Stimulated activated naive CD8-positive, alpha-beta T cell treated with anti-CD3 and anti-CD28 coated beads, Interleukin-15, Interleukin-2, amounts not matched to agents 100 ng/mL and 50 ng/mL, for 24 hours (primary cell): ENCODE results near the gene LAMA4.
A peak's percentile ranks its signal among the peaks of the same experiment; 100 is the strongest.

Source experiments
- H3K27ac Mint-ChIP-seq: one replicate; pipeline ENCODE4 v1.8.0; 2021; ENCODE audit warnings: mild to moderate bottlenecking, mixed read lengths
- H3K27me3 Mint-ChIP-seq: one replicate; pipeline ENCODE4 v1.8.0; 2021; ENCODE audit warnings: mixed read lengths
- H3K36me3 Mint-ChIP-seq: one replicate; pipeline ENCODE4 v1.8.0; 2021; ENCODE audit warnings: low read depth, mixed read lengths
- H3K4me1 Mint-ChIP-seq: one replicate; pipeline ENCODE4 v1.8.0; 2021; ENCODE audit warnings: low read depth, mixed read lengths
- H3K4me3 Mint-ChIP-seq: one replicate; pipeline ENCODE4 v1.8.0; 2021; ENCODE audit warnings: mild to moderate bottlenecking, mixed read lengths
- H3K9me3 Mint-ChIP-seq: one replicate; pipeline ENCODE4 v1.8.0; 2021; ENCODE audit warnings: mixed read lengths

LAMA4 gene

GRCh38 chr6:112150363-112150762 lies 104.0 kb downstream of the LAMA4 start:
- Mint-ChIP-seq H3K4me3 (no peak overlapping the region), H3K27ac (no peak overlapping the region), H3K27me3 (peaks cover 14% of the 10 kb centered on the region), H3K36me3 (no peaks in the 10 kb centered on the region), H3K9me3 (no peaks in the 10 kb centered on the region), H3K4me1 (peaks cover 29% of the 10 kb centered on the region)

DNA sequence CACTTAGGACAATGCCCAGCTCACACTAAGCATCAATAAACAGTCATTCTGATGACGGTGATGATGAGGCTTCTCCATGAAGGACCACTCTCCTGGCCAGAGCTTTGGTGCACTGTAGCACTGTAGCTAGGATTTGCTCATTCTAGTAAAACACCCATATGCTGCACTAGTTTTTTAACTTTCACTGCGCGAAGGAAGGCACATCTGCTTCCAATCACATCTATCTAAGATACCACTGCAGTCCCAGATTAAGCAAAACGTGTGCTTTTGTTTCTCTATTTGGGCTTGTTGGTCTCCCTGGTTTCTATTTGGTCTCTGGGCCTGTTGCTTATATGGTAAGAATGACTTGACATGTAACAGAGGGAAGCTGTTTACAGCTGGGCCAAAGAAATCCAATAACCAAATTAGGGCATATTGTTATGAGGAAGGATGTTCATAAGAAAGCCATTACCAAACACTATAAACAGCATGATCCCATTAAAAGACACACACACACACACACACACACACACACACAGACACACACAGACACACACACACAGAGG lies 104.6 kb downstream of the LAMA4 start:
- Mint-ChIP-seq H3K27me3 (peaks cover 14% of the 10 kb centered on the region), H3K4me1 (peaks cover 26% of the 10 kb centered on the region), H3K9me3 (no peaks in the 10 kb centered on the region), H3K36me3 (no peaks in the 10 kb centered on the region), H3K4me3 (no peak overlapping the region), H3K27ac (no peak overlapping the region)

DNA sequence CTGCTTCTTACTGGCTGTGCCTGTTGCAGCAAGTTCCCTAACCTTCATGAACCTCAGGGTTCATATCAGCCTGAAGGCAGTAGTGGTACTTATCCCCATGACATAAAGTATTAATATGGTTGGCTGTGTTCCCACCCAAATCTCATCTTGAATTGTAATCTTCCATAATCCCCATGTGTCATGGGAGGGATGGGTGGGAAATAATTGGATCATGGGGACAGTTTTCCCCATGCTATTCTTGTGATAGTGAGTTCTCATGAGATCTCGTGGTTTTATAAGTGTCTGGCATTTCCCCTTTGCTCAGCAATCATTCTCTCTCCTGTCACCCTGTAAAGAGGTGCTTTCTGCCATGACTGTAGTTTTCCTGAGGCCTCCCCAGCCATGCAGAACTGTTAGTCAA lies 105.1 kb downstream of the LAMA4 start:
- H3K4me3 Mint-ChIP-seq = no peak overlapping the region
- no peaks in the 10 kb centered on the region for H3K36me3 Mint-ChIP-seq
- H3K27ac Mint-ChIP-seq = no peak overlapping the region
- H3K27me3 Mint-ChIP-seq = peaks cover 14% of the 10 kb centered on the region
- no peaks in the 10 kb centered on the region for H3K9me3 Mint-ChIP-seq
- H3K4me1 Mint-ChIP-seq = peaks cover 20% of the 10 kb centered on the region

- Mint-ChIP-seq H3K9me3 (no peaks in the 10 kb centered on the region), H3K4me1 (peaks cover 11% of the 10 kb centered on the region), H3K27me3 (peaks cover 8% of the 10 kb centered on the region), H3K36me3 (no peaks in the 10 kb centered on the region), H3K27ac (no peak overlapping the region), H3K4me3 (no peak overlapping the region)
These were observed 106.3 kb downstream of the LAMA4 start for GRCh38 chr6:112148103-112148502.

DNA sequence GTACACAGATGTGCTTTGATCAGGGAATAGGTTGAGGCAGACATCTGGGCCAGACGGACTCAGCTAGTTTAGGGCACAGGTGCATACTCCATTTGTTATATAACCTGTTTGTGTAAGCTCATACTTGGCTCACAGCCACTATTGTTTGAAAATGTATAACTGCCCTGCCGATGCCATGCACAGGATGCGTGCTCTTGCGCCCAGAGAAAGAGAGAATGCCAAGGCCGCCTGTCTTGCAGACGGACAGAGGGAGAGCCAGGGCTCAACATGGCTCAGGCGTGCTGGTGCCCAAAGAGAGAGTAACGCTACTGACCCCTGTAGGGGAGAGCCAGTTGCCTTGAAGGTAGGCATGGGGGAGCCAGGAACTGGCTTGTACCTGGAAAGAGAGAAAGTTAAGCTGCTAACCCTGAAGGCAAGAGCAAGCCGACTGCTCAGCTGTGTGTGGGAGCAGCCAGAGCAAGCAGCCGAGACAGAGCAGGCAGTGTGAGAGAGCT lies 109.2 kb downstream of the LAMA4 start:
- Mint-ChIP-seq H3K27ac (no peak overlapping the region), H3K9me3 (no peaks in the 10 kb centered on the region), H3K36me3 (no peaks in the 10 kb centered on the region), H3K27me3 (peaks cover 6% of the 10 kb centered on the region), H3K4me3 (no peak overlapping the region), H3K4me1 (peaks cover 6% of the 10 kb centered on the region)

DNA sequence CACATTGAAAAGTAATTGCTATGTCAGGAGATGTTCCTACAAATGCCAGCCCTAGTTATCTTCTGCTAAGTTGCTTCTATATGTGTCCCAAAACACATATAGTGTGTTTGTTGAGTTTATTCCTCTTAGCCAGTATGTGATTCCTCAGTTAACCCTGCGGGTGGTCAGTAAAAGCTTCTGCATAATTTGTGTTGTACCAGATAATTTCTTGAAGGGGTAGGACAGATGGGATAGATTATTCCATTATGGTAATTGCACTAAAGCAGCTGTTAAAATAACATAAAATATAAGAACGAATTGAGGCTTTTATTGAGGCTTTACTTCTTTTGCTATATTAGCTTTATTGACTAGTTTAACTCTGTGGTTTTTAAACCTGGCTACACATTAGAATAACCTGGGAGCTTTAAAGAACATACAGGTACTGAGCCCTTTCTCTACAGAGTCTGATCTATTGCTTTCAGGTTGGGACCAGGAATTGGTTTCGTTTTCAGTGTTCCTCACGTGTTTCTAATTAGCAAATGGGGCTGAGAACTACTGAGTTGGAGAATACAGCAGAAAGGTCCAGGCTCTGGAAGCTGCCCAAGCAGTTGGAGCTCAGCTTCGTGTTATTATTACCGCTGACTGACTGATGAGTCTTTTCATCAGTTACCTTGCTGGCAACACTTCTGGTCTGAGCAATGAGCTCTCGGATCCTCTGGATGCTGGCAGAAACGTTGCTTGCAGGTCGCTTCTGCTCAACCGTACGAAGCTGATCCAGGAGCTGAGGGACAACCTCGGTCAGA lies 110.0 kb downstream of the LAMA4 start:
- H3K9me3 Mint-ChIP-seq = no peaks in the 10 kb centered on the region
- H3K4me1 Mint-ChIP-seq = peaks cover under 1% of the 10 kb centered on the region
- H3K4me3 Mint-ChIP-seq = no peak overlapping the region
- H3K27me3 Mint-ChIP-seq = peaks cover 4% of the 10 kb centered on the region
- no peak overlapping the region for H3K27ac Mint-ChIP-seq
- no peaks in the 10 kb centered on the region for H3K36me3 Mint-ChIP-seq

DNA sequence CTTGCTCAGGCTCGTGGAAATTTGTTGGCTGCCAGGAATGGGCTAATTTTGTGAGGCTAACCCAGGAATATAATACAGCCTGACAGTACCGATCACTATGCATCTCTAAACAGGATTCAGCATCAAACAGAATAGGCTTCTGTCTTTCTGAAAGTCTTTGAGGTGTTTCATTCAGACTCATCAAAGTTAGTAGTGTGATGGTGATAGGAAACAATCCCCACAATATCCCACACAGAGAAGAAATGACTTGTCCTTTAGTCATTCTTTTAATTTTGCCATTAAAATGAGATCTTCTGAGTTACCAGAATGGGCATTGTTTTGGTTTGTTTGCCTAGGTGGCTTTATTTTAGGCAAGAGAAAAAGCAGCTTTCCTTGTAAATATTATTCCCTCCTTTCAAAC lies 112.7 kb downstream of the LAMA4 start:
- Mint-ChIP-seq H3K4me1 (no peaks in the 10 kb centered on the region), H3K4me3 (no peak overlapping the region)

DNA sequence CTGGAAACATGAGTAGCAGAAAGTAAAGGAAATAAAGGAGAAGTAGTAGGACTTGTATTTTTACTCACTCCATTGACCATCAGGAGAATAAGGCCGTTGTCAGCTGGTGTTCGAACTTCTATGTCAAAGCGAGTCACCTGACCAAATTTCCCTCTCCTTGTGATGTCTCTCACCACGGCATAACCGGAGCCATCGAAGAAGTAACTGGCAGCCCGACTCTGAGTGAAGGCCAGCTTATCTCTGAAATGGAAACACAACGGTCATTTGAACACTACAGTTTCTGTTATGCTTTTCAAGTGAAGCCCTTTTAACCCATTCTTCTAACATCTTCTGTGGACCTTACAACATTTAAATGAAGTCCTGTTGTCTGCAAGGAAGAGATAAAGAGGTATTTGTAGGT lies 115.3 kb downstream of the LAMA4 start:
- H3K27me3 Mint-ChIP-seq = no peaks in the 10 kb centered on the region
- no peaks in the 10 kb centered on the region for H3K36me3 Mint-ChIP-seq
- no peaks in the 10 kb centered on the region for H3K9me3 Mint-ChIP-seq
- H3K4me1 Mint-ChIP-seq = no peaks in the 10 kb centered on the region
- H3K27ac Mint-ChIP-seq = no peak overlapping the region
- H3K4me3 Mint-ChIP-seq = no peak overlapping the region

More for the DNA sequence above, 112.7 kb downstream of the LAMA4 start:
- H3K9me3 Mint-ChIP-seq = no peaks in the 10 kb centered on the region
- H3K27ac Mint-ChIP-seq = no peak overlapping the region
- no peaks in the 10 kb centered on the region for H3K27me3 Mint-ChIP-seq
- no peaks in the 10 kb centered on the region for H3K36me3 Mint-ChIP-seq

DNA sequence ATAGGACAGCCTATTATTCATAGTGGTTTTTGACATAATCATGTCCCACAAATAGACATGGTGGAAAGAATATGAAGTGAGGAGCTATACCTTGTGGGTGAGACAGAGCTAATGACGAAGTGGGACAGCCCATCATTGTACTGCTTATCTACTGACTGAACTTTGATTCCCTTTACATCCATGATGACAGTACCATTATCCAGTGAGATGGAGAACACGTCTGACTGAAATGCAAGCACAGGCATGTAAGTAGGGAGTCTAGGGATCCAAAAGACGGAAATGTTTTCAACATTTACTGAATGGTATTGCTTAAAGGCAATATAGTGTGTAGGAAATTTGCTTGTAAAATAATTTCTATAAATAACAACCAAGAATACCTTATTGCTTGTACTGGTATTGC lies 123.5 kb downstream of the LAMA4 start:
- Mint-ChIP-seq H3K4me1 (no peaks in the 10 kb centered on the region), H3K9me3 (no peaks in the 10 kb centered on the region), H3K36me3 (no peaks in the 10 kb centered on the region), H3K27me3 (peaks cover 21% of the 10 kb centered on the region), H3K4me3 (no peak overlapping the region), H3K27ac (no peak overlapping the region)

- no peak overlapping the region for H3K4me3 Mint-ChIP-seq
- H3K27me3 Mint-ChIP-seq = peaks cover 21% of the 10 kb centered on the region
- no peak overlapping the region for H3K27ac Mint-ChIP-seq
- no peaks in the 10 kb centered on the region for H3K4me1 Mint-ChIP-seq
- H3K36me3 Mint-ChIP-seq = no peaks in the 10 kb centered on the region
- H3K9me3 Mint-ChIP-seq = no peaks in the 10 kb centered on the region
These were observed 126.2 kb downstream of the LAMA4 start for GRCh38 chr6:112128208-112128607.

- no peak overlapping the region for H3K27ac Mint-ChIP-seq
- peaks cover 16% of the 10 kb centered on the region for H3K27me3 Mint-ChIP-seq
- no peak overlapping the region for H3K4me3 Mint-ChIP-seq
- H3K36me3 Mint-ChIP-seq = no peaks in the 10 kb centered on the region
- H3K9me3 Mint-ChIP-seq = no peaks in the 10 kb centered on the region
- no peaks in the 10 kb centered on the region for H3K4me1 Mint-ChIP-seq
These were observed 130.4 kb downstream of the LAMA4 start for GRCh38 chr6:112123982-112124381.

GRCh38 chr6:112122756-112123155 lies 131.6 kb downstream of the LAMA4 start:
- H3K27me3 Mint-ChIP-seq = peaks cover 10% of the 10 kb centered on the region
- no peaks in the 10 kb centered on the region for H3K36me3 Mint-ChIP-seq
- no peak overlapping the region for H3K4me3 Mint-ChIP-seq
- peaks cover 5% of the 10 kb centered on the region for H3K4me1 Mint-ChIP-seq
- H3K27ac Mint-ChIP-seq = no peak overlapping the region
- H3K9me3 Mint-ChIP-seq = no peaks in the 10 kb centered on the region

DNA sequence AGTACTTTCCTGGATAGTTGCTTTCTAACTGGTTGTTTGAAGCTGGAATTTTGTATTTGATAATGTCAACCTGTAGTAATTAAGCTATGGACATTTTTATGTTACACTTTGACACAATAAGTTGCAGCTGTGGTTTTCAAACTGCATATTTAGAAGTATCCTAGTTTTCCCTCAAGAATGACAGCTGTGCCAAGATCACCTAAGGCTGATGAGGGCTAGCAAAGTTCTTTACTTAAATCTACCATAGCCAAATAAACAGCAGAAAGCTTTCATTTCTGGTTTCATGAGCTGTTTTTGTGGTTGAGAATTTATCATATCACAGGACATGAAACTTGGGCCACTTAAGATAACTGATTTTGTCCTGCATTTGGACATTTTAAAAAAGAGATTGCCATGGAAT lies 136.3 kb downstream of the LAMA4 start:
- no peak overlapping the region for H3K4me3 Mint-ChIP-seq

GRCh38 chr6:112117554-112117953 lies 136.8 kb downstream of the LAMA4 start:
- peaks cover 18% of the 10 kb centered on the region for H3K4me1 Mint-ChIP-seq

More for the DNA sequence above, 136.3 kb downstream of the LAMA4 start:
- no peaks in the 10 kb centered on the region for H3K9me3 Mint-ChIP-seq
- peaks cover 11% of the 10 kb centered on the region for H3K27me3 Mint-ChIP-seq
- peaks cover 18% of the 10 kb centered on the region for H3K4me1 Mint-ChIP-seq
- no peaks in the 10 kb centered on the region for H3K36me3 Mint-ChIP-seq
- no peak overlapping the region for H3K27ac Mint-ChIP-seq

DNA sequence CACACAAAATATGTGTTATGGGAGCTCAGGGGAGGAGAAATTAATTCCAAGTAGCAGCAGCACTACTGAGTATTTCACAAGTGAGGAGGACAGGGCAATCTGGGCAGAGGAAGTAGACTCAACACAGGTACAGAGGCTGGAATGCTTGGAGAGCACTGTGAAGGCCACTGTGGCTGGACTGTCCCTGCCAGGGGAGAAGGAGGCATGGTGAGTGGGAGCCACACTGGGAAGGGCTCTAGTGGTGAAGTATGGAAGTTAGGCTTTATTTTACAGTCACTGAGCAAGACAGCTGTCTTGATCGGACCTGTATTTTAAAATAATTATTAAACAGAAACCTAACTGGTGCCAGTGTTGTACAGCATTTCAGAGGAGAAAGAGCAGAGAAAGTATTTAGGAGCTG lies 138.1 kb downstream of the LAMA4 start:
- Mint-ChIP-seq H3K36me3 (no peaks in the 10 kb centered on the region), H3K4me1 (peaks cover 18% of the 10 kb centered on the region), H3K4me3 (no peak overlapping the region), H3K27ac (no peak overlapping the region), H3K27me3 (peaks cover 15% of the 10 kb centered on the region), H3K9me3 (no peaks in the 10 kb centered on the region)

More at GRCh38 chr6:112117554-112117953, 136.8 kb downstream of the LAMA4 start:
- Mint-ChIP-seq H3K9me3 (no peaks in the 10 kb centered on the region), H3K36me3 (no peaks in the 10 kb centered on the region), H3K27me3 (peaks cover 11% of the 10 kb centered on the region), H3K4me3 (peak overlapping the region; percentile 6), H3K27ac (peak overlapping the region; percentile 83)
